ACC112 (cell line): ENCODE data around the gene FLT1.

Source experiments
- H2AFZ ChIP-seq: fragments of 200-600 bp; sonication (generic); one replicate; pipeline ENCODE4 v1.6.0; 2017; ENCODE audit warnings: antibody characterized with exemption, low read length; ENCODE audit not compliant: unreplicated experiment
- H3K27ac ChIP-seq: fragments of 200-600 bp; sonication (generic); 2 replicates; pipeline ENCODE4 v1.5.1; 2014; ENCODE audit warnings: low read depth, mild to moderate bottlenecking, antibody characterized with exemption, low read length, moderate library complexity
- H3K27me3 ChIP-seq: fragments of 200-600 bp; sonication (generic); 2 replicates; pipeline ENCODE4 v1.6.1; 2014; ENCODE audit warnings: mild to moderate bottlenecking, antibody characterized with exemption, low read length, moderate library complexity, mixed read lengths; ENCODE audit not compliant: insufficient read depth
- H3K36me3 ChIP-seq: fragments of 200-600 bp; sonication (generic); 2 replicates; pipeline ENCODE4 v1.6.1; 2016; ENCODE audit warnings: mild to moderate bottlenecking, antibody characterized with exemption, low read length, moderate library complexity, mixed read lengths; ENCODE audit not compliant: insufficient read depth
- H3K4me1 ChIP-seq: fragments of 200-600 bp; sonication (generic); one replicate; pipeline ENCODE4 v1.6.1; 2016; ENCODE audit warnings: low read length, mixed read lengths; ENCODE audit not compliant: insufficient read depth, unreplicated experiment, control insufficient read depth
- H3K4me3 ChIP-seq: fragments of 200-600 bp; sonication (generic); 2 replicates; pipeline ENCODE4 v1.5.1; 2014; ENCODE audit warnings: mild to moderate bottlenecking, low read depth, low read length
- H3K79me2 ChIP-seq: fragments of 200-600 bp; sonication (generic); one replicate; pipeline ENCODE4 v1.6.0; 2016; ENCODE audit warnings: low read length; ENCODE audit not compliant: control insufficient read depth, unreplicated experiment, insufficient read depth

The FLT1 gene

GRCh38 chr13:28474491-28475134, 20.3 kb downstream of the FLT1 start:
- Histone ChIP-seq H2AFZ (no peak overlapping the region), H3K36me3 (no peaks in the 10 kb centered on the region), H3K4me1 (peaks cover 40% of the 10 kb centered on the region), H3K27ac (no peak overlapping the region), H3K79me2 (no peaks in the 10 kb centered on the region), H3K27me3 (no peaks in the 10 kb centered on the region), H3K4me3 (no peak overlapping the region)

GRCh38 chr13:28473044-28473443, 21.9 kb downstream of the FLT1 start:
- H3K4me3 ChIP-seq = no peak overlapping the region
- H3K79me2 ChIP-seq = no peaks in the 10 kb centered on the region
- H3K27ac ChIP-seq = no peak overlapping the region
- no peaks in the 10 kb centered on the region for H3K36me3 ChIP-seq
- H3K4me1 ChIP-seq = peaks cover 31% of the 10 kb centered on the region
- no peaks in the 10 kb centered on the region for H3K27me3 ChIP-seq
- H2AFZ ChIP-seq = no peak overlapping the region

- Histone ChIP-seq H3K79me2 (no peaks in the 10 kb centered on the region), H2AFZ (no peak overlapping the region), H3K36me3 (no peaks in the 10 kb centered on the region), H3K4me3 (no peak overlapping the region), H3K27ac (no peak overlapping the region), H3K4me1 (peaks cover 18% of the 10 kb centered on the region), H3K27me3 (no peaks in the 10 kb centered on the region)
Observed at GRCh38 chr13:28471421-28471820, 23.5 kb downstream of the FLT1 start.

- H3K27me3 ChIP-seq = no peaks in the 10 kb centered on the region
- H3K4me3 ChIP-seq = no peak overlapping the region
- no peaks in the 10 kb centered on the region for H3K36me3 ChIP-seq
- no peak overlapping the region for H3K27ac ChIP-seq
- H3K79me2 ChIP-seq = no peaks in the 10 kb centered on the region
- peaks cover 15% of the 10 kb centered on the region for H3K4me1 ChIP-seq
- H2AFZ ChIP-seq = no peak overlapping the region
Observed at GRCh38 chr13:28470296-28470695, 24.6 kb downstream of the FLT1 start.

- no peaks in the 10 kb centered on the region for H3K79me2 ChIP-seq
- no peak overlapping the region for H3K4me3 ChIP-seq
- H3K27me3 ChIP-seq = no peaks in the 10 kb centered on the region
- H2AFZ ChIP-seq = no peak overlapping the region
- H3K4me1 ChIP-seq = peaks cover 7% of the 10 kb centered on the region
- H3K36me3 ChIP-seq = no peaks in the 10 kb centered on the region
- no peak overlapping the region for H3K27ac ChIP-seq
Observed at GRCh38 chr13:28469316-28469715, 25.6 kb downstream of the FLT1 start.

GRCh38 chr13:28468023-28468915, 26.7 kb downstream of the FLT1 start:
- Histone ChIP-seq H3K27ac (no peak overlapping the region), H3K27me3 (no peaks in the 10 kb centered on the region), H3K4me3 (no peak overlapping the region), H3K79me2 (no peaks in the 10 kb centered on the region), H2AFZ (no peak overlapping the region), H3K36me3 (no peaks in the 10 kb centered on the region), H3K4me1 (peaks cover 7% of the 10 kb centered on the region)

GRCh38 chr13:28467034-28467433, 27.9 kb downstream of the FLT1 start:
- no peak overlapping the region for H3K4me3 ChIP-seq
- H3K36me3 ChIP-seq = no peaks in the 10 kb centered on the region
- H2AFZ ChIP-seq = no peak overlapping the region
- H3K4me1 ChIP-seq = peaks cover 7% of the 10 kb centered on the region
- H3K27ac ChIP-seq = no peak overlapping the region
- H3K79me2 ChIP-seq = no peaks in the 10 kb centered on the region
- no peaks in the 10 kb centered on the region for H3K27me3 ChIP-seq

GRCh38 chr13:28466151-28466550, 28.8 kb downstream of the FLT1 start:
- no peaks in the 10 kb centered on the region for H3K79me2 ChIP-seq
- no peak overlapping the region for H3K27ac ChIP-seq
- peaks cover 7% of the 10 kb centered on the region for H3K4me1 ChIP-seq
- H3K27me3 ChIP-seq = no peaks in the 10 kb centered on the region
- H3K36me3 ChIP-seq = no peaks in the 10 kb centered on the region
- H3K4me3 ChIP-seq = no peak overlapping the region
- H2AFZ ChIP-seq = no peak overlapping the region

- Histone ChIP-seq H3K79me2 (no peaks in the 10 kb centered on the region), H3K27ac (no peak overlapping the region), H3K4me1 (peaks cover 7% of the 10 kb centered on the region), H2AFZ (no peak overlapping the region), H3K36me3 (no peaks in the 10 kb centered on the region), H3K27me3 (peaks cover 3% of the 10 kb centered on the region; the same call in 1 of the 2 replicates), H3K4me3 (no peak overlapping the region)
Observed at GRCh38 chr13:28464861-28465460, 30.0 kb downstream of the FLT1 start.

- no peak overlapping the region for H3K4me3 ChIP-seq
- H3K27ac ChIP-seq = no peak overlapping the region
- no peaks in the 10 kb centered on the region for H3K79me2 ChIP-seq
- peaks cover 6% of the 10 kb centered on the region; the same call in 1 of the 2 replicates for H3K27me3 ChIP-seq
- peaks cover 7% of the 10 kb centered on the region for H3K4me1 ChIP-seq
- H3K36me3 ChIP-seq = no peaks in the 10 kb centered on the region
- H2AFZ ChIP-seq = no peak overlapping the region
Observed at GRCh38 chr13:28463481-28463880, 31.4 kb downstream of the FLT1 start.
